HepG2 (cell line): Measurements from ENCODE around the gene PPP1CA. TPM values are rescaled to one million over a fixed set of nuclear protein-coding genes. Genes with fewer than 3 reads are reported as not detected.

ENCODE experiments used
- CBX1 ChIP-seq: IDR thresholded peaks from one replicate; pipeline ENCODE4 v1.6.1; 2016; ENCODE audit warnings: antibody characterized with exemption, low read depth
- DNMT3B ChIP-seq: conservative IDR thresholded peaks from 2 replicates; pipeline ENCODE4 v1.6.1; 2016; ENCODE audit warnings: missing biosample characterization, control low read depth
- ETV5 ChIP-seq: IDR thresholded peaks from 2 replicates; pipeline ENCODE4 v1.6.1; 2018; ENCODE audit warnings: missing biosample characterization, missing genetic modification reagents, inconsistent platforms, borderline replicate concordance
- GATAD1 ChIP-seq: IDR thresholded peaks from 2 replicates; pipeline ENCODE4 v1.6.1; 2016; ENCODE audit warnings: missing genetic modification reagents, missing compliant biosample characterization
- KLF16 ChIP-seq, 2 experiments: sonication (generic) in 1 of 2; formaldehyde crosslinking in 1 of 2; IDR thresholded peaks; 2 replicates each; pipeline versions ENCODE4 v1.6.1 to v1.8.0; 2016 to 2023; ENCODE audit warnings: missing genetic modification reagents in 2 of 2, missing compliant biosample characterization in 1 of 2
- MAFK ChIP-seq, 2 experiments: IDR thresholded peaks in 1 of 2; conservative IDR thresholded peaks in 1 of 2; 2 replicates each; pipeline ENCODE4 v1.6.1; 2011; ENCODE audit warnings: improper control_type of control experiment in 2 of 2, low read length in 2 of 2
- MIER3 ChIP-seq: IDR thresholded peaks from 2 replicates; pipeline ENCODE4 v1.6.1; 2016; ENCODE audit warnings: missing compliant biosample characterization, borderline replicate concordance
- NCOA2 ChIP-seq: sonication (generic); formaldehyde crosslinking; IDR thresholded peaks from 2 replicates; pipeline ENCODE4 v1.8.0; 2022; ENCODE audit warnings: inconsistent platforms
- POLR2AphosphoS2 ChIP-seq: IDR thresholded peaks from 2 replicates; pipeline ENCODE4 v1.6.1; 2011; ENCODE audit warnings: low read depth, low read length, improper control_type of control experiment
- ZFP1 ChIP-seq: IDR thresholded peaks from 2 replicates; pipeline ENCODE4 v1.6.1; 2016
- ZNF263 ChIP-seq: sonication (generic); formaldehyde crosslinking; IDR thresholded peaks from 2 replicates; pipeline ENCODE4 v1.4.0; 2020; ENCODE audit warnings: missing genetic modification reagents
- polyA plus RNA-seq, 8 experiments: library from polyadenylated mRNA; depleted of rRNA in 3 of 8; stranded (reverse) in 7 of 8; unstranded in 1 of 8; fragments of >200 nt; fragmentation: Illumina TruSeq in 4 of 8; extraction: Trizol in 4 of 8; gene quantifications; 2 replicates each; pipeline versions ENCODE4 v1.2.1 to v1.2.3, GENCODE V29; 2011 to 2016; ENCODE audit warnings: low read depth in 4 of 8, missing spikeins in 1 of 8, mixed read lengths in 1 of 8; ENCODE audit not compliant: insufficient read depth in 1 of 8
- total RNA-seq, 5 experiments: library from RNA; depleted of rRNA; stranded (reverse); fragments of >200 nt; fragmentation: Illumina TruSeq; extraction: Trizol; gene quantifications; 2 replicates each; pipeline ENCODE4 v1.2.3, GENCODE V29; 2016; ENCODE audit warnings: low read depth in 1 of 5
- TF ChIP-seq, protein P1 (sequence below): sonication (generic); formaldehyde crosslinking; IDR thresholded peaks from 2 replicates; pipeline ENCODE4 v1.5.0; 2020; ENCODE audit warnings: mild to moderate bottlenecking, missing genetic modification reagents, moderate library complexity
- TF ChIP-seq, protein P2 (sequence below): sonication (generic); formaldehyde crosslinking; IDR thresholded peaks from 2 replicates; pipeline ENCODE4 v1.4.0; 2020; ENCODE audit warnings: missing genetic modification reagents

The PPP1CA gene
- total and polyA plus RNA-seq, 2 of the 13 experiments (the other 11 are each of a cell fraction or from before 2014, with no cell fraction given) = 149 to 170 TPM

DNA sequence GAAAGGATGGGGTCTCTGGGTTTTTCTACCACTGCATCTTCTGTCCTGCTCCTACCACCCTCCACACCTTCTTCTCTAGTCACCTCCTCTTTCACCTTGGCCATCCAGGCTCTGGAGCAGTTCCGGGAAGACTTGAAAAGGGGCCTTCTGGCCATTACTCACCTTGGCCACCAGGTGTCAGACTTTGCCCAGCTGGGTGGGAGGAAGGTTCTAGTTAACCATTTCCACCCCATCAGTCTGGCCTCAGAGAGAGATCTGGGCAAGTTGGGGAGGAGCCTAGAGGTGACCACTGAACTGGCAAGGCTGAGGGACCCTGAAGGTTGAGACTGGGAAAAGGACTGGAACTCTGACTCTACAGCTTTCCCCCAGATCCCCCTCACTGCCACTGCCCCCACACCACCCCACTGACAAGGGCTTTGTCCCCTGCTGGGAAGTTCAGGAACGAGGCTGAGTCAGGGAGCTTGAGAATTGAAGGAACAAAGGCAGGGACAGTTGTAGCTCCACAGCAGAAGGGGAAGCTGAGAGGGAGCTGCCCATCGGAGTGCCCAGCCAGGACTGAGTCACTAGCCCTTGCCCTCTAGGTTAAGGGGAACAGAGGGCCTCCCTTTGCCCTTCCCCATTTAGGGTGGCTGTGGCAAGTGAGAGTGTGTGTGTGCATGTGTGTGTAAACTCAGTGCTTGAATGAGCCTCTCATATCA is 44.6 kb downstream of the PPP1CA start (continued):
- 0 out of 2 replicates have a peak, but pooled peaks have one; percentile 52 for TF ChIP-seq ZFP1
- TF ChIP-seq ZNF263 (CRISPR knock-in tag) = peak; percentile 74
- peak; percentile 42; the same call in 1 of the 2 replicates for TF ChIP-seq ETV5 (CRISPR knock-in tag)
- no peak for TF ChIP-seq NCOA2 (CRISPR knock-in tag)
- no peak for TF ChIP-seq POLR2AphosphoS2
- TF ChIP-seq, protein P1, sequence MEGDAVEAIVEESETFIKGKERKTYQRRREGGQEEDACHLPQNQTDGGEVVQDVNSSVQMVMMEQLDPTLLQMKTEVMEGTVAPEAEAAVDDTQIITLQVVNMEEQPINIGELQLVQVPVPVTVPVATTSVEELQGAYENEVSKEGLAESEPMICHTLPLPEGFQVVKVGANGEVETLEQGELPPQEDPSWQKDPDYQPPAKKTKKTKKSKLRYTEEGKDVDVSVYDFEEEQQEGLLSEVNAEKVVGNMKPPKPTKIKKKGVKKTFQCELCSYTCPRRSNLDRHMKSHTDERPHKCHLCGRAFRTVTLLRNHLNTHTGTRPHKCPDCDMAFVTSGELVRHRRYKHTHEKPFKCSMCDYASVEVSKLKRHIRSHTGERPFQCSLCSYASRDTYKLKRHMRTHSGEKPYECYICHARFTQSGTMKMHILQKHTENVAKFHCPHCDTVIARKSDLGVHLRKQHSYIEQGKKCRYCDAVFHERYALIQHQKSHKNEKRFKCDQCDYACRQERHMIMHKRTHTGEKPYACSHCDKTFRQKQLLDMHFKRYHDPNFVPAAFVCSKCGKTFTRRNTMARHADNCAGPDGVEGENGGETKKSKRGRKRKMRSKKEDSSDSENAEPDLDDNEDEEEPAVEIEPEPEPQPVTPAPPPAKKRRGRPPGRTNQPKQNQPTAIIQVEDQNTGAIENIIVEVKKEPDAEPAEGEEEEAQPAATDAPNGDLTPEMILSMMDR (CRISPR knock-in tag) = peak; percentile 98
- TF ChIP-seq, protein P2, sequence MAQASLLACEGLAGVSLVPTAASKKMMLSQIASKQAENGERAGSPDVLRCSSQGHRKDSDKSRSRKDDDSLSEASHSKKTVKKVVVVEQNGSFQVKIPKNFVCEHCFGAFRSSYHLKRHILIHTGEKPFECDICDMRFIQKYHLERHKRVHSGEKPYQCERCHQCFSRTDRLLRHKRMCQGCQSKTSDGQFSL (CRISPR knock-in tag) = no peak
- TF ChIP-seq MAFK (conservative IDR thresholded peaks at IDR 0.05 in 1 of 2, IDR thresholded peaks at IDR 0.05 in 1 of 2; ENCODE audit: low read length in 2 of 2) = no peak
- TF ChIP-seq GATAD1 (CRISPR knock-in tag) = 0 out of 2 replicates have a peak, but pooled peaks have one; percentile 29
- TF ChIP-seq DNMT3B (CRISPR knock-in tag) = no peak
- no peak for TF ChIP-seq CBX1
- peak in 1 of 2 experiments; percentile 62; a peak in 1 of 4 replicates for TF ChIP-seq KLF16 (CRISPR knock-in tag; IDR thresholded peaks at IDR 0.05)
- no peak; the same call in 1 of the 2 replicates for TF ChIP-seq MIER3 (CRISPR knock-in tag)
